Measurements from ENCODE around the gene LRBA.

Gene LRBA

GRCh38 chr4:150256841-150257730, 758.0 kb downstream of the LRBA start:
- TF ChIP-seq CTCF (IDR thresholded peaks at IDR 0.05) = no peak
- DNase-seq (ENCODE audit: low spot score) = no peak

GRCh38 chr4:150256225-150256620, 758.9 kb downstream of the LRBA start:
- Histone ChIP-seq H3K27ac (peak overlapping the region in 1 of 2 donors; percentile 9), H3K4me3 (peak overlapping the region; percentile 41)
- DNase-seq (ENCODE audit: low spot score) = no peak
- TF ChIP-seq CTCF (IDR thresholded peaks at IDR 0.05) = no peak

More at GRCh38 chr4:150256841-150257730, 758.0 kb downstream of the LRBA start:
- H3K27ac ChIP-seq = no peak overlapping the region
- no peak overlapping the region for H3K4me3 ChIP-seq

GRCh38 chr4:150255610-150256224, 759.4 kb downstream of the LRBA start:
- peak overlapping the region in 1 of 2 donors; percentile 9 for H3K27ac ChIP-seq
- no peak for TF ChIP-seq CTCF (IDR thresholded peaks at IDR 0.05)

GRCh38 chr4:150253965-150254630, 761.0 kb downstream of the LRBA start:
- H3K4me3 ChIP-seq = no peak overlapping the region
- TF ChIP-seq CTCF (IDR thresholded peaks at IDR 0.05) = no peak
- DNase-seq (ENCODE audit: low spot score) = no peak
- no peak overlapping the region for H3K27ac ChIP-seq

More at GRCh38 chr4:150255610-150256224, 759.4 kb downstream of the LRBA start:
- no peak for DNase-seq (ENCODE audit: low spot score)
- H3K4me3 ChIP-seq = peak overlapping the region; percentile 41

GRCh38 chr4:150253416-150253815, 761.7 kb downstream of the LRBA start:
- TF ChIP-seq CTCF (IDR thresholded peaks at IDR 0.05) = no peak
- H3K4me3 ChIP-seq = no peak overlapping the region
- no peak for DNase-seq (ENCODE audit: low spot score)
- no peak overlapping the region for H3K27ac ChIP-seq

GRCh38 chr4:150252741-150253140, 762.3 kb downstream of the LRBA start:
- DNase-seq (ENCODE audit: low spot score) = no peak
- TF ChIP-seq CTCF (IDR thresholded peaks at IDR 0.05) = no peak
- no peak overlapping the region for H3K27ac ChIP-seq
- no peak overlapping the region for H3K4me3 ChIP-seq
